ENCODE measurements around the gene SLC47A2. TPM values are rescaled to one million over a fixed set of nuclear protein-coding genes. Genes with fewer than 3 reads are reported as not detected.

The SLC47A2 gene
- total and polyA plus RNA-seq, 2 experiments from 2014 or later: not detected

DNA sequence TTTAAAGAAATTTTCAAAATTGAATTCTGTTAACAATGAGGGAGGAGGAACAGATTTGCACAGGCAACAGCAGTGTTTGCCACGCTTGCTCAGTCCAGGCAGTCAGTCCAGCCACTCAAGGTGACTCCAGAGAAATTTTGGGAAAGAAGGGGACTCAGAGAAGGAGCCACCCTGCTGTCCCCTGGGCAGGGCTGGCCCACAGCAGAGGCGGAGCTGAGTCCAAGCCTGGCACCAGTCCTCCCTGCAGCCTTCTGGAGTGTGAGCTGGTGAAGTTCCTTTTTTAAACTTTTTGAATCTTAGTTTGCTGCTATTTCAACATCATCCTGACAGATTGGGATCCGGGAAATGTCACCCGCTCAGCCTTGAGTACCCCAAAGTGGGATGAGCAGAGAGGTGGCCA is 14.5 kb upstream of the SLC47A2 start (continued):
- TF ChIP-seq, protein P1, sequence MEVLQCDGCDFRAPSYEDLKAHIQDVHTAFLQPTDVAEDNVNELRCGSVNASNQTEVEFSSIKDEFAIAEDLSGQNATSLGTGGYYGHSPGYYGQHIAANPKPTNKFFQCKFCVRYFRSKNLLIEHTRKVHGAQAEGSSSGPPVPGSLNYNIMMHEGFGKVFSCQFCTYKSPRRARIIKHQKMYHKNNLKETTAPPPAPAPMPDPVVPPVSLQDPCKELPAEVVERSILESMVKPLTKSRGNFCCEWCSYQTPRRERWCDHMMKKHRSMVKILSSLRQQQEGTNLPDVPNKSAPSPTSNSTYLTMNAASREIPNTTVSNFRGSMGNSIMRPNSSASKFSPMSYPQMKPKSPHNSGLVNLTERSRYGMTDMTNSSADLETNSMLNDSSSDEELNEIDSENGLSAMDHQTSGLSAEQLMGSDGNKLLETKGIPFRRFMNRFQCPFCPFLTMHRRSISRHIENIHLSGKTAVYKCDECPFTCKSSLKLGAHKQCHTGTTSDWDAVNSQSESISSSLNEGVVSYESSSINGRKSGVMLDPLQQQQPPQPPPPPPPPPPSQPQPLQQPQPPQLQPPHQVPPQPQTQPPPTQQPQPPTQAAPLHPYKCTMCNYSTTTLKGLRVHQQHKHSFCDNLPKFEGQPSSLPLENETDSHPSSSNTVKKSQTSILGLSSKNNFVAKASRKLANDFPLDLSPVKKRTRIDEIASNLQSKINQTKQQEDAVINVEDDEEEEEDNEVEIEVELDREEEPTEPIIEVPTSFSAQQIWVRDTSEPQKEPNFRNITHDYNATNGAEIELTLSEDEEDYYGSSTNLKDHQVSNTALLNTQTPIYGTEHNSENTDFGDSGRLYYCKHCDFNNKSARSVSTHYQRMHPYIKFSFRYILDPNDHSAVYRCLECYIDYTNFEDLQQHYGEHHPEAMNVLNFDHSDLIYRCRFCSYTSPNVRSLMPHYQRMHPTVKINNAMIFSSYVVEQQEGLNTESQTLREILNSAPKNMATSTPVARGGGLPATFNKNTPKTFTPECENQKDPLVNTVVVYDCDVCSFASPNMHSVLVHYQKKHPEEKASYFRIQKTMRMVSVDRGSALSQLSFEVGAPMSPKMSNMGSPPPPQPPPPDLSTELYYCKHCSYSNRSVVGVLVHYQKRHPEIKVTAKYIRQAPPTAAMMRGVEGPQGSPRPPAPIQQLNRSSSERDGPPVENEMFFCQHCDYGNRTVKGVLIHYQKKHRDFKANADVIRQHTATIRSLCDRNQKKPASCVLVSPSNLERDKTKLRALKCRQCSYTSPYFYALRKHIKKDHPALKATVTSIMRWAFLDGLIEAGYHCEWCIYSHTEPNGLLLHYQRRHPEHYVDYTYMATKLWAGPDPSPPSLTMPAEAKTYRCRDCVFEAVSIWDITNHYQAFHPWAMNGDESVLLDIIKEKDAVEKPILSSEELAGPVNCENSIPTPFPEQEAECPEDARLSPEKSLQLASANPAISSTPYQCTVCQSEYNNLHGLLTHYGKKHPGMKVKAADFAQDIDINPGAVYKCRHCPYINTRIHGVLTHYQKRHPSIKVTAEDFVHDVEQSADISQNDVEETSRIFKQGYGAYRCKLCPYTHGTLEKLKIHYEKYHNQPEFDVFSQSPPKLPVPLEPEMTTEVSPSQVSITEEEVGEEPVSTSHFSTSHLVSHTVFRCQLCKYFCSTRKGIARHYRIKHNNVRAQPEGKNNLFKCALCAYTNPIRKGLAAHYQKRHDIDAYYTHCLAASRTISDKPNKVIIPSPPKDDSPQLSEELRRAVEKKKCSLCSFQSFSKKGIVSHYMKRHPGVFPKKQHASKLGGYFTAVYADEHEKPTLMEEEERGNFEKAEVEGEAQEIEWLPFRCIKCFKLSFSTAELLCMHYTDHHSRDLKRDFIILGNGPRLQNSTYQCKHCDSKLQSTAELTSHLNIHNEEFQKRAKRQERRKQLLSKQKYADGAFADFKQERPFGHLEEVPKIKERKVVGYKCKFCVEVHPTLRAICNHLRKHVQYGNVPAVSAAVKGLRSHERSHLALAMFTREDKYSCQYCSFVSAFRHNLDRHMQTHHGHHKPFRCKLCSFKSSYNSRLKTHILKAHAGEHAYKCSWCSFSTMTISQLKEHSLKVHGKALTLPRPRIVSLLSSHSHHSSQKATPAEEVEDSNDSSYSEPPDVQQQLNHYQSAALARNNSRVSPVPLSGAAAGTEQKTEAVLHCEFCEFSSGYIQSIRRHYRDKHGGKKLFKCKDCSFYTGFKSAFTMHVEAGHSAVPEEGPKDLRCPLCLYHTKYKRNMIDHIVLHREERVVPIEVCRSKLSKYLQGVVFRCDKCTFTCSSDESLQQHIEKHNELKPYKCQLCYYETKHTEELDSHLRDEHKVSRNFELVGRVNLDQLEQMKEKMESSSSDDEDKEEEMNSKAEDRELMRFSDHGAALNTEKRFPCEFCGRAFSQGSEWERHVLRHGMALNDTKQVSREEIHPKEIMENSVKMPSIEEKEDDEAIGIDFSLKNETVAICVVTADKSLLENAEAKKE (CRISPR knock-in tag; IDR thresholded peaks at IDR 0.05): no peak
- TF ChIP-seq EZH2 (IDR thresholded peaks at IDR 0.05; ENCODE audit: low read depth, unreplicated experiment) (no peak), ETS1 (IDR thresholded peaks at IDR 0.05) (no peak), ZNF114 (CRISPR knock-in tag; IDR thresholded peaks at IDR 0.05) (no peak), STAT1 (IDR thresholded peaks at IDR 0.05; ENCODE audit: unreplicated experiment) (no peak)
- TF ChIP-seq, protein P2, sequence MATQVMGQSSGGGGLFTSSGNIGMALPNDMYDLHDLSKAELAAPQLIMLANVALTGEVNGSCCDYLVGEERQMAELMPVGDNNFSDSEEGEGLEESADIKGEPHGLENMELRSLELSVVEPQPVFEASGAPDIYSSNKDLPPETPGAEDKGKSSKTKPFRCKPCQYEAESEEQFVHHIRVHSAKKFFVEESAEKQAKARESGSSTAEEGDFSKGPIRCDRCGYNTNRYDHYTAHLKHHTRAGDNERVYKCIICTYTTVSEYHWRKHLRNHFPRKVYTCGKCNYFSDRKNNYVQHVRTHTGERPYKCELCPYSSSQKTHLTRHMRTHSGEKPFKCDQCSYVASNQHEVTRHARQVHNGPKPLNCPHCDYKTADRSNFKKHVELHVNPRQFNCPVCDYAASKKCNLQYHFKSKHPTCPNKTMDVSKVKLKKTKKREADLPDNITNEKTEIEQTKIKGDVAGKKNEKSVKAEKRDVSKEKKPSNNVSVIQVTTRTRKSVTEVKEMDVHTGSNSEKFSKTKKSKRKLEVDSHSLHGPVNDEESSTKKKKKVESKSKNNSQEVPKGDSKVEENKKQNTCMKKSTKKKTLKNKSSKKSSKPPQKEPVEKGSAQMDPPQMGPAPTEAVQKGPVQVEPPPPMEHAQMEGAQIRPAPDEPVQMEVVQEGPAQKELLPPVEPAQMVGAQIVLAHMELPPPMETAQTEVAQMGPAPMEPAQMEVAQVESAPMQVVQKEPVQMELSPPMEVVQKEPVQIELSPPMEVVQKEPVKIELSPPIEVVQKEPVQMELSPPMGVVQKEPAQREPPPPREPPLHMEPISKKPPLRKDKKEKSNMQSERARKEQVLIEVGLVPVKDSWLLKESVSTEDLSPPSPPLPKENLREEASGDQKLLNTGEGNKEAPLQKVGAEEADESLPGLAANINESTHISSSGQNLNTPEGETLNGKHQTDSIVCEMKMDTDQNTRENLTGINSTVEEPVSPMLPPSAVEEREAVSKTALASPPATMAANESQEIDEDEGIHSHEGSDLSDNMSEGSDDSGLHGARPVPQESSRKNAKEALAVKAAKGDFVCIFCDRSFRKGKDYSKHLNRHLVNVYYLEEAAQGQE (IDR thresholded peaks at IDR 0.05; ENCODE audit: unreplicated experiment): no peak
